Measurements from ENCODE around the gene CD74.

DNA sequence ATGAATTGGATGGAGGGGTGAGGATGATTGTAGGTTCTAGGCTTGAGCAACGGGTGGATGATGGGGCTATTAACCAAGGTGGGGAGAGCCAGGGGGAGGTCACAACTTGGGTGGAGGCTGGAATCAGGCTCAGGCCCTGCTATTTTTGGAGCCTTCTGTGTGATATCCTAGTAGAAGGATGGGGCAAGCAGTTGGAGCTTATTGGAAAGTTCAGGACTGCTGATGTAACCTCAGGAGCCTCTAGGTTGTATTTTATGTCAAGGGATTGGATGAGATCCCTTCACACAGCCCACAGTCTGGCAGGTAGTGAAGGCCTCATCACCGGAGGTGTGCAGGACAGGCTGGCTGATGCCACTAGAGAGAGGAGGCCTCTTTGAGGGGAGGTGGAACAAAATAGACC, 48.1 kb upstream of the CD74 start:
- TF ChIP-seq, protein P1, sequence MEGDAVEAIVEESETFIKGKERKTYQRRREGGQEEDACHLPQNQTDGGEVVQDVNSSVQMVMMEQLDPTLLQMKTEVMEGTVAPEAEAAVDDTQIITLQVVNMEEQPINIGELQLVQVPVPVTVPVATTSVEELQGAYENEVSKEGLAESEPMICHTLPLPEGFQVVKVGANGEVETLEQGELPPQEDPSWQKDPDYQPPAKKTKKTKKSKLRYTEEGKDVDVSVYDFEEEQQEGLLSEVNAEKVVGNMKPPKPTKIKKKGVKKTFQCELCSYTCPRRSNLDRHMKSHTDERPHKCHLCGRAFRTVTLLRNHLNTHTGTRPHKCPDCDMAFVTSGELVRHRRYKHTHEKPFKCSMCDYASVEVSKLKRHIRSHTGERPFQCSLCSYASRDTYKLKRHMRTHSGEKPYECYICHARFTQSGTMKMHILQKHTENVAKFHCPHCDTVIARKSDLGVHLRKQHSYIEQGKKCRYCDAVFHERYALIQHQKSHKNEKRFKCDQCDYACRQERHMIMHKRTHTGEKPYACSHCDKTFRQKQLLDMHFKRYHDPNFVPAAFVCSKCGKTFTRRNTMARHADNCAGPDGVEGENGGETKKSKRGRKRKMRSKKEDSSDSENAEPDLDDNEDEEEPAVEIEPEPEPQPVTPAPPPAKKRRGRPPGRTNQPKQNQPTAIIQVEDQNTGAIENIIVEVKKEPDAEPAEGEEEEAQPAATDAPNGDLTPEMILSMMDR (conservative IDR thresholded peaks at IDR 0.05) = no peak
- TF ChIP-seq ZFX (IDR thresholded peaks at IDR 0.05) = no peak

Data from C4-2B (cell line).